Activated T-cell treated with anti-CD3 and anti-CD28 coated beads for 24 hours (primary cell): ENCODE measurements around the gene FOXO1.

Experiments
- DNase-seq: peaks from one replicate; pipeline ENCODE4 v3.0.0-alpha.2; 2020; ENCODE audit warnings: low read depth

Gene FOXO1

DNA sequence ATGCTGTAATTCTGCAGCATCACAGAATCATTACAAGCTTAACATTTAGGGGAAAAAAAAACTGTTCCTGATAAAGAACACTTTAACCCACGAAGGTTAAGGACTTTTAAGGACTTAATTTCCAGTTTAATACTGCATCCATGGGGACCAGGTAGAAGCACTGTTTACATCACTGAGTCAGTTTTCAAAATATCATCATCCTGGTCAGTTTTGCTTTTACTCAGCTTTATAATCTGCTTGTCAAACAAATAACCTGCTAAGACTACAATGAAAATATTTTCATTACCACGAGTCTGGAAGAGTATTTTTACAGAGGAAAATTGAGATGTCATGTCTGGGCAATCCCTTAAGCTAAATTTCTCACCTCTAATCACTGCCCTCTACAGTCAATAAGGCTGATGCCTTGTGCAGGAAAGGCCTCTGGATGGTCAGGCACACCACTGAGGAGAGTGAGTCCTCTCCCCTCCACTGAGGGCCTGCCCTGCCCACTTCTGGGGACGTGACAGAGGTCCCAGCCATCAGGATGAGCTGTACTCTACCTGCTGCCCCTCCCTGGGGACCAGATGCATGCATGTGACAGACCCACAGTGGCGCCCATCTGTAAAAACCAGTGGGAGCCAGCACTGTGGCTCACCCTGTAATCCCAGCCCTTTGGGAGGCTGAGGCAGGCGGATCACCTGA lies 31.0 kb downstream of the FOXO1 start:
- no peak for DNase-seq

DNA sequence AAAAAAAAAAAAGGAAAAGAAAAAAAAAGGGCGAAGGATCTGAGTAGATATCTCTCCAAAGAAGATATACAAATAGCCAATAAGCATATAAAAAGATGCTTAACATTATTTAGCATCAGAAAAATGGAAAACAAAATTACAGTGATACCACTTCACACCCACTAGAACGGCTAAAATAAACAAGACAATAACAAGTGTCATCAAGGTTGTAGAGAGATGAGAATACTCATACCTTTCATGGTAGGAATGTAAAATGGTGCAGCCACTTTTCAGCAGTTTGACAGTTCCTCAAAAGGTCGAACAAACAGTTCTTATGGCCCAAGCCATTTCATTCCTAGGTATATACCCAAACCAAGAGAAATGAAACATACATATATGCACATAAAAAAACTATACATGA lies 33.5 kb downstream of the FOXO1 start:
- DNase-seq: no peak

DNA sequence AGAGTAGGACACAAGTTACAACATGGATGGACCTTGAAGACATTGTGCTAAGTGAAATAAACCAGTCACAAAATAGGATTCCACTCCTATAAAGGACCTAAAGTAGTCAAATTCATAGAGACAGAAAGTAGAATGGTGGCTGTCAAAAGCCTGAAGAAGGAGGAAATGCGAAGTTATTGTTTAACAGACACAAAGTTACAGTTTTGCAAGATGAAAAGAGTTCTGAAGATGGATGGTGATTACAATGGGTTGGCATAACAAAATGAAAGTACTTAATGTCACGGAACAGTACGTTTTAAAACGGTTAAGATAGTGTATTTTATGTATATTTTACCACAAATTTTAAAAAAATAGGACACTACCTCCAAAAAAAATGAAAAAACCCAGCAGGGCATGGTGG lies 34.8 kb downstream of the FOXO1 start:
- no peak for DNase-seq

DNA sequence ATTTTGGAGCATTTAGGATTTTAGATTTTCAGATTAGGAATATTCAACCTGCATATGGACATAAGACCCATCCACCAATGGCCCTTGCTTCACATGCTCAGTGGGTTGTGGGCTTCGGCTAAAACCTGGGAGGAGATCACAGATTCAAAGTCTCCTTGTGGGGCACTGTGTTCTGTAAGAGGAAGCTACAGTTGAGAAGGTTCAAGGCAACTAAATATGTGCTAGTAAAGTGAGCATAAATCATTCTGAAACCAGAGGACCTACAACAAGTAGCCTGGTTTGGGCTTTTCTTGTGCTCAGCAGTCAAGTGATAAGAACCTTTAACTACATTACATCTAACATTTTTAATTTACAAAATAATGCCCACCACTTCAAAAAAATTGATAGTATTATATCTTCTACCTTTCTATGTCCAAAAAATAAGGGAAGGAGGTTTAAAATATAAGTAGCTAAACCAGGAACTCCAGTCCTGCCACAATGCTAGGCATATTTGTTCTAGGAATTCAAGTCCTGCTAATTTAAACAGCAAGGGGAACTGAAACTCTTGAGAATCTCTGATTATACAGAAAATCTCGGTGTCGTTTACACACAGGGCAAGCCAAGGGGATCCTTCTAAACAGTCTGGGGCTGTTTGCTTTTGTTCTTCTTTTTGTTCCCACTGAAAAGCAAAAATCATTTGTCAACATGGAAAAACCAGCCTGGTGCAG lies 36.6 kb downstream of the FOXO1 start:
- DNase-seq: no peak

DNA sequence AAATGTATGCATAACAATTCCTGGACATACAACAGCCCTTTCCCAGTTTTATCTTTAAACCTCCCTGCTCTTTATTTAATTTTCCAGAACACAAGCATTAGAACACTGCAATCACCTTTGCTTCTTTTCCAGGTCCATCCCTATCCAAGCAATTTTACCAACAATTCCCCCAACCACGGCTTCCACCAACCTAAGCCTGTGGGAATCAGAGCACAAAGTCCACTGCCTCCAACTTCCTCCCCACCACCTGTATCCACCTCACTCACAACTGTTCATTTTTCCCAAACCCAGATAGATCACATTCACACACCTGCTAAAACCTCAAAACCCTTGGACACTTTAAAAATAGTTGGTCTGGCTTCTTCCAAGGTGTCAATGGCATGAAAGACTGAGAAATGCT lies 39.5 kb downstream of the FOXO1 start:
- no peak for DNase-seq

DNA sequence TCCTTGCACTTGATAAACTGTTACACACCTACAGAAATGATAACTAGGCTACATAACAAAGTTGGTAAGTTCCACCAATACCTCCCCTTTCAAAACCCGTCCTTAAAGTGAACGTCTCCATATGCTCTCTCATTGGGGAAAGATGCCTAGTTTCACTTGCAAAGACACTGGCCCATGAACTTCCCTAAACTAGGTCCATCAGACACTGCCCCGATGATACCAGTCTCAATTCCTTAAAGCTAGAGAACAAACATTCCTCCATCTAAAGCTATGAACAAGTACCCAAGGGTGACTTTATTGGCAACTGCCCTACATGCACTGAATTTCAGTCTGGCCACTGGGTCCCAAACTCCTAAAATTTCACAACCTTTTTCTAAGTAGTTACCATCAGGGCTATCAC lies 39.9 kb downstream of the FOXO1 start:
- DNase-seq: no peak

DNA sequence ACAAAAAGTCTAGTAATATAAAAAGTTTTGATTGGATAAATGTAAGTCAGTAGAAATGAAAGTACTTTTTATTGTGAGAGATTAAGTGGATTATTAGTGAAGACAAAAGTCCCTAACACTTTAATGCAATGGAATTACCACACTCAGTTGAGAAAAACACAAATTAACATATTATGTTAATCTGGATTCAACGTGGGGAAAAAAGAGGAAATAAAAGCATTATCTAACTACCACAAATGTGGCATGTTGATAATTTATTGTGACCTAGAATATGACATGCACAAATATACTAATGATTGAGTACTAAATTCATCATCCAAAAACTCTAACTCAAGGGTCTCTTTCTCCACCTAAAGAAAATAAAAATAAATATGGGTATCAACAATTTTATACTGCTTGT lies 41.5 kb downstream of the FOXO1 start:
- DNase-seq: no peak

DNA sequence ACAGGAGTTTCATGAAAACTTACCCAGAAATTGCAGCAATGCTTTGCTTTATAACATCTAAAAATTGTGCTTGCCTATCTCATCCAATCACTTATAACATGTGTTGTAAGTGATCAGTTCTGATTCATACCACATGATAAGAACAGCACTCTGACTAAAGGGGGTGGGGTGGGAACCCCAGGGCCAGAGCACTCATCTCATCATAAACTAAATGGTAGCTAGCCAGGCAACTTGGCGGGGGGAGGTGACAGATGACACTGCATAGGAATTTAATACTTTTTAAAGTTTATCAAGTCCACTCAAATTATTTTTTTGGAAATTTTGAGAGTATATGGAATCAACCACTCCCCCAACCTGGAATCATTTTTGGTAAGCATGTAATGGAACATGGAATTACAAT lies 42.1 kb downstream of the FOXO1 start:
- peak; percentile 28 for DNase-seq

DNA sequence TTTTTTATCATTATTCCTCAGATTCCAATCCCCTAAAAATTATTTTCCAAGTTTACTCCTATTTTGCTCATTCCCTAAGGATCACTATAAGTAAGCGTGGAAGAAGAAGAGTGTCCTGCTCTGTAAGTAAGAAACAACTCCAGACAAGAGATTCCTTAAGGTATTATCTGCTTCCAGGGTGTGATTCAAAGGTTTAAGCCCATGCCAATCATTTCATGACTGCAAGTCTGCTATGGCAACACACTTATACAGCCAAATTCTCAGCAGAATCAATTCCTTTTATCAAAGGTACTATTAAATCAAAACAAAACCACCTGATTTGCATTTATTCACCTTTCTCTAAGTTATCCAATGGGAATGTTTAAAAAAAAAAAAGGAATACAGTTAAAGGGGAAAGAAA lies 43.7 kb downstream of the FOXO1 start:
- no peak for DNase-seq

DNA sequence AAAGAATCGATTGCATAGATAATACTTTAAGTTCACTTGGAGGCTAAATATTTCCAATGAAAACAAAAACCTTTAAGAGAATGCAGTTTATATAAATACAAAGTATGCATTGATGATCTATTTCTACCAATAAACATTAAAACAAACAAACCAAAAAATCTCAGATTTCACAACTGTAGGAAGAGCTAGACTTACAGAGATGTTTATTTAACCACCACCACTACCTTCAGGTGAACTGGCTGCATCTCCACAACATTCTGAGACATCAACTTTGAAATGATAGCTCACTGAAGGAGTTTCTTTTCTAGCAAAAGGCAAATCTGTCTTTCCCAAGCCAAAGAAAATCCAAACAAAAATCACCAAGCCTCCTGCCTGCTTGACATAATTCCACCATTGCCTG lies 44.2 kb downstream of the FOXO1 start:
- DNase-seq: no peak

DNA sequence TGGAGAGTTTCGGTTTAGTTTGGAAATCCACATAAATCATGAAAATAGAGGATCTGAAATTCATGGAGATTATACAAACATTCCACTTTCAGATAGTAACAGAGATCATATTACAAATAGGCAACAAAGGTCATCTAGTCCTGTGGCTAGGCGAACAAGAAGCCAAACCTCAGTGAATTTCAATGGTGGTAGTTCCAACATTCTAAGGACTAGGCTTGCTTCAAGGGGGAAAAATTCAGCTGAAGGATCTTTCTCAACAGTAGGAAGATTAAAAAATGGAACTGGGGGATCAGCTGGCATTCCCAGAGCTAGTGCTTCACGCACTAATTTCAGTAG lies 47.0 kb downstream of the FOXO1 start:
- no peak for DNase-seq

DNA sequence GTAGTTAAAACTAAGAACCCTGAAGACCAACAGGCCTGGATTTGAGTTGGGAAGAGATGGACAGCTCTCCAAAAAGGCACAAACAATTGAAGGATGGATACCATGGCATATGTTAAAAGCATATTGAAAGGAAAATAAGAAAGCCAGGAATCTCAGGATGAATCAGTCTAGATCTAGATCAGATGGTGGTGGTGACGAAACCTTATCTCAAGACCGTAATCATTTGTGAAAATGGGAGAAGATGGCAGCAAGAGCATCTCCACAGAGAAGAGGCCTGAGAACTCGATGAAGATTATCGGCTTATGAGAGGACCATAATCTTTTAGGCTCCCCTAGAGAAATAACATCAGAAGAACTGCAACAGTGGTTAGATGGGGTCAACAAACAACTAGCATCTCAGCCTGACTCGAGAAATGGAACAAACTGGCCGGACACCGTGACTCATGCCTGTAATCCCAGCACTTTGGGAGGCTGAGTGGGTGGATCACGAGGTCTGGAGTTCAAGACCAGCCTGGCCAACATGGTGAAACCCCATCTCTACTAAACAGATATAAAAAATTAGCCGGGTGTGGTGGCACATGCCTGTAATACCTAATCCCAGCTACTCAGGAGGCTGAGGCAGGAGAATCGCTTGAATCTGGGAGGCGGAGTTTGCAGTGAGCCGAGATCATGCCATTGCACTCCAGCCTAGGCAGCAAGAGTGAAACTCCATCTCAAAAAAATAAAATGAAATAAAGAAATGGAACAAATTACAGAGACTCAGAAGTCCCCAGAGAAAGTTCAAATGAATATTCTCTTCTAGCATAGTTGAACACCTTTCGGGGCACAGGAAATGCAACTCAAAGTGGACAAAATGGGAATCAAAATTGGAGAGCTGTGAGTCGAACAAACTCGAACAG lies 47.6 kb downstream of the FOXO1 start:
- DNase-seq: no peak

DNA sequence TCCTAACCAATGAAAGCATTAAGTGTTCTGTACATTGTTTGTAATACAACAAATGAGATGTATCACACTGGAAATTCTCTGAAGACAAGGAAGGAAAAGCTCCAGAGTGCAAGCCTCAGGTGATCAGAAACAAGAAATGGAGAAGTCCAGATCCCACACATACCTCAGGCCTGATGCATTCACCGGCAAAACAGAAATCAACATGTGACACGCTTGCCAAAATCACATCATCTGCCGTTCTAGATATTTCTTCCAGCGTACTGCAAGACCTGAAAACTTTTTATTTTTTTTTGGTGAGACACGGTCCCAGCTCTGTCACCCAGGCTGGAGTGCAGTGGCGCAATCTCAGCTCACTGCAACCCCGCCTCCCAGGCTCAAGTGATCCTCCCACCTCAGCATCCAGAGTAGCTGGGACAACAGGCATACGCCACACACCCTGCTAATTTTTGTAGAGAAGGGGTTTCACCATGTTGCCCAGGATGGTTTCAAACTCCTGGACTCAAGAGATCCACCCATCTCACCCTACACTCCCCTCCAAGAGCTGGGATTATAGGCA lies 48.6 kb downstream of the FOXO1 start:
- no peak for DNase-seq

DNA sequence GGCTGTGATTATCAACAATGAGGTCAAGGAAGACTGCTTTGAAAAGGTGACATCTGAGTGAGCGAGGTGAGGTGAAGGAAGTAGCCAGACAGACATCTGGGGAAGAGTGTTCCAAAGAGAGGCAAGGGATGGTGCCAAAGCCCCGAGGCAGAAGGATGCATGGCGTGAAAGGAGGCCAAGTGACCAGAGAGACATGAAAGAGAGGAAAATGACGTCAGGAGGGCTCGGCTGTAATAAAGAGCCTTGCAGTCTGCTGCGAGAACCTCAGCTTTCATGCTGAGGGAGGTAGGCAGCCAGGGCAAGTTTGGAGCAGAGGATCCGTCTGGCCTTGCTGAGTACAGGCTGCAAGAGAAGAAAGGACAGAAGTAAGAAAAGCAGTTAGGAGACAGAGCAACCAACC lies 50.8 kb downstream of the FOXO1 start:
- no peak for DNase-seq

DNA sequence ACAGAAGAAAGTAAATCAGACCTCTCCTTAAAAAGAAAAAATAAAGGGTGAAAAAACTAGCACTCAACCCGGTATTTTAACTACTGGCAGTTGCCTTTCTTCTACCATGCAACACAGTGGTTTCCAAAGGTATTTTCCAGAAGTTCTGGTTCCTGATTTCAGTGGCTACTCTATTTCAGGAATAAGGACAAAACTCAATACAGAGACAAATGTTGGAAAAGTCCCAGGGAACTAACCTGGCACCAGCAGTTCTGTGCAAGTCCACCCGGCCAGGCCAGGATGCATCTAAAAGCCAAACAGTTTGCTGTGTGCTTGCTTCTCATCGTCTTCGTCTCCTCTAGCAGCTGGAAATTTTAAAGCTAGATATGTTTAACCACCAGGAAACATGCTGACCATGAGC lies 52.5 kb downstream of the FOXO1 start:
- no peak for DNase-seq

DNA sequence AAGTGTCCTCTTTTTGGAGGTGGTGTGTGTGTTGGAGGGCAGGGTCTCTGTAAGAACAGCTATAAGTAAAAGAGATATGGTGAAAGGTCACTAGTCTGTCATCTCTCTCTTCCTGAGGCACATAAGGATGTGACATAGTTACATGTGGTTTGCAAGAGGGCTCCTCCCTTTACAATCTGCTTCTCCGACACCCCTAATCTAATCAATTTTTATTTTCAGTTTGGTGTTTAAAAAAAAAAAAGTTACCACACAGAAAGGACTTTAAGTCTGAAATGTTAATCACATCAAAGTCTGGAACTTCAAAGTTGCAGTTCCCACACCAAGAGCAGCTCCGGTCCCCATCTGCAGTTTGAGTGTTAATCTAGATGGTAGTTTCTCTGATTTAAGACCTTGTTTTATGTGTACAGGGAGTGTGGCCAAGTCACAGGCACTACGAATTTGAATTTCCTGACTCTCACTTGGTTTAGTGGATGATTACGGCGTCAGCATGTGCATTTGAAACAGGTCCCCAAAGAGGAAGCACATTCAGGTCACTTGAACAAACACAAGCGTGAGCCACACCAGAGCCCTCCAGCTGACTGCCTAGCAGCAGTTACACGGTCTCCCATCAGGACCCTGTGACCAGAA lies 53.1 kb downstream of the FOXO1 start:
- DNase-seq: peak; percentile 37

DNA sequence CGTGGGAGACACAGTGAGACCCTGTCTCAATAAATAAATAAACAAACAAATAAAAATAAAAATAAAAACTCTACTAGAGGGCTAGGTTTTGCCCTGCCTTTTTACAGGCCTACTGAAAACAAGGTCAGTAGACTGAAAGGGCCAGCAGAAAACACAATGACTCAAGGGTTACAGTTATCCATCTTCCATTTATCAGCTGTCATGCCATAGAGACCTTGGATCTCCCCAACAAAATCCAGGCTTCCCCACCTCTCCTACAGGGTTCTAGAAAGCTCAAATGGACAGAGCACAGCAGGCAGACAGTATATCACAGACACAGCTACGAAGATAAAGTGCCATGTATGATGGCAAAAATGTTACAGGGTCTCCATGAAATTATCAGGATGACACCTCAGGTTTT lies 54.4 kb downstream of the FOXO1 start:
- no peak for DNase-seq

DNA sequence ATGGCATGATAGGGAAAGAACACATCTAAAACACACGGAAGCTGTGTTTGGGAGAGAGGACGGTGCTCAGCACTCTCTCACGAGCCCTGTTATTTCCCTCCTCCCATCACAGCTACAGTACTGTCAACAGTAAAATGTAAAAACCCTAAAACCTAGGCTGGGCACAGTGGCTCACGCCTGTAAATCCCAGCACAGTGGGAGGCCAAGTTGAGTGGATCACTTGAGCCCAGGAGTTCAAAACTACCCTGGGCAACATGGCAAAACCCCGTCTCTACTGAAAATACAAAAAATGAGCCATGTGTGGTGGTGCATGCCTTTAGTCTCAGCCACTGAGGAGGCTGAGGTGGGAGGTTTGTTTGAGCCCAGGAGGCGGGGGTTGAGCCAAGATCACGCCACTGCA lies 54.8 kb downstream of the FOXO1 start:
- no peak for DNase-seq

DNA sequence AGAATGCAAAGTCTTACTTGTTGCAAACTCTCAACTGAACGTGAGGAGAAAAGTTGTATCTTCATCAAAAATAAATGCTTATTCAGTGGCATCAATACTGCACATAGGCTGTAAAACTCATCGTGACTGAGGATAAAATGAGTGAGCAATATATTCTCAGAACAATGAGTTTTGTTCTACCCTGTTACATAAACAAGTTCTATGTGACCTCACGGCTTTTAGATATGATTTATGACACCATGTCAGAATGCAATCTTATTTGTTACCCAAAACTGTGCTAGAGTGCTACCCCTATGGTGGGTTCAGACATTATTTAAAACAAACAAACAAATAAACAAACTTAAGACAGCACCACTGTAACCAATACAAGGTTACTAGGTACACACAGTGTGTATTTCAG lies 55.4 kb downstream of the FOXO1 start:
- no peak for DNase-seq

DNA sequence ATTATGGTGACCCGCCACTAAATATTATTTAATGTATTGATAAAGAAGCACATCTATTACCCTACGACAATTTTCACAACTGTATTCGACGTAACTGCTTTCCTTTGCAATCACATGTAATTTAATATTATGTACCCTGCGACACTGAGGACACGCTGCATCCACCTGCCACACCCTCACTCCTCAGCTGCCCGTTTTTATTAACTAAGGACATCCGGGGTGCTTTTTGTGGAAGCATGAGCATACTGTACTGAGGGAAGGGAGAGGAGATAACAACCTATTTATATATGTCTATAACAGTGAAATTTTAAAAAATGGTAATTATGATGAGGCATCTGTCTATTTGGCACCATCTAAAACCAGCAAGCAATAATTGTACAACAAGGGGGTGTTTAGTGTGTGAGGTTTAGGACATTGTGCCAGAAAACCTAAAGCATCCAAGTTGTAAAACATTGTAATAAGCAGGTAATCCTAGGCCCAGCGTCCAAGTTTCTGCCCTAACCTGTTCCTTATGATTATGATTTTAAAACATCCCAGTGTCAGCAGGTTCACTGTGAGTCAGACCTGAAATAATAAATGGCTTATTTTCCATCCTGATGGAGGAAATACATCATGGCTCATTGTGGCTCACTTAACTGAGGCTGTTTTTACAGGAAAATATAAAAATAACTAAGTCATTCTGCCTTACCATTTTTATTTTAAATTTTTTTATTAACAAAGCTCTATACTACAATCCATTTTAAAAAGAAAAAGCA lies 56.3 kb downstream of the FOXO1 start:
- no peak for DNase-seq

DNA sequence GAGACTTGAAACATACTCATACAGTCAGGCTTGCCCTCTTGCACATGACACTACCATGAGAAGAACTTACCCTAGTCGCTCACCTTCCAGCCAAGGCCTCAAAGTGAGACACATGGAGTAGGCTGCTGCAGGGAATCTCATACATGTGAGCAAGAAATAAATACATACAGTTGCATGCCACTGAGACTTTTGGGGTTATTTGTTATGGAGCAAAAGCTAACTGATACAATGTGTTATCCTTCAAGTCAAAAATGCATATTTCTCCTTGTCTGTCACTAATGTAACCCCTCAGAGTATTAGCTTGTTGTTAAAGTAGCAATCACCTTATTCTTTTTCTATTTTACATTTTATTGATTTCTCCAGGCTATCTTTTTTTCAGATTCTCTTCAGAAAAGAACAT lies 58.1 kb downstream of the FOXO1 start:
- no peak for DNase-seq

DNA sequence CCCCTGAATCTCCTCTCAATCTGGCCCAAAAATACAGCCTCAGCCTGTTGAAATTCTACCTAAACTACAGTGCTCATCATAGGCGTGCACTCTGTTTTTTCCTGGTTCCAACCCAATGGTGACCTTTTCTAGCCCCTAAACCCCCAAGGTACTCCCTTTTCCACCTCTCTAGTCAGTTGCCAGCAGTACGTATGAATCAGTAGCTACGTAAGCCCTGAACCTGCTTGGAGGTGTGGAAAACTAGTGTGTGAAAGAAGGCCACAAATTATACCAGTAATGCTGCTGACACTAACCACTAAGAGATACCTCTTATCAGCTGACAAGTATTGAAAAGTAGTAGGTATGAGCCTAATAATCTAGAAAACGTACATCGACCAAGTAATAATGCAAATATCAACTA lies 60.9 kb downstream of the FOXO1 start:
- no peak for DNase-seq
